ENCODE measurements around the gene ZACN.
A peak's percentile ranks its signal among the peaks of the same experiment; 100 is the strongest.

The ZACN gene

DNA sequence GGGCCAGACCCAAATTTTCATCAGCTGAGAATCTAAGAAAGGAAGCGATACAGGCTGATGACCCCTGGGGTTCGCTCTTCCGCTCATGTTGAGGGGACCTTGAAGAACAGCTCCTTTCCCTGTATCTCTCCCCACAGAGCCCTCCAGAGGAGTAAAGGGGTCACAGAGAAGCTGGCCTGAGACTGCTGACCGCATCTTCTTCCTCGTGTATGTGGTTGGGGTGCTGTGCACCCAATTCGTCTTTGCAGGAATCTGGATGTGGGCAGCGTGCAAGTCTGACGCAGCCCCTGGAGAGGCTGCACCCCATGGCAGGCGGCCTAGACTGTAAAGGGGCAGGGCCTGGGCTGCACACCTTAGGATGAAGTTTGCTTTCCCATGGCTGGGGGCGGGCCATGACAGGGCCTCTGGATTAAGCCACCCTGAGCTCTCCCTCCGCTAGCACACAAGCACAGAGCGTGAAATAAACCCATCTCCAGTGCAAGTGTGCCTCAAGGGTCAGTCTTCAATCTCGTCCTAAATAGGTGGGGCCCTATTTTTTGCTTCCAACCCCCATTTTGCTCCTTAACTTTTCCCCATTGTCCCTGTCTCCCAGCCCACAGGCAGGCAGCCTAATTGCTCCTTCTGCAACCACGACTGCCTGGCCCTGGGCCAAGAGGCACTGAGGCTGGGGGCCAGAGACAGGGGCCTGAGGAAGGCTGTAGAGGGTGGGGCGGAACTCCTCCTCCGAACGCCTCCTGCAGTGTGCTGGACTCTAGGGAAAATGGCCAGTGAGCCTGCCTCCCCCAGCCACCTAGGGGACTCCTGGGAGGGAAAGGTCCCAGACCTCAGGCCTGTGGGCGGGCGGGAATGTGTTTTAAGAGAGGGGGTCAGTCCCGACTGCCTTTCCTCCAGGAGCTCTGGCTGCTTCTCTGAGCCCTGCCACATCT lies 3.6 kb downstream of the ZACN start:
- no peak for DNase-seq

- DNase-seq: no peak
Observed at GRCh38 chr17:76083536-76084182, 4.7 kb downstream of the ZACN start.

DNA sequence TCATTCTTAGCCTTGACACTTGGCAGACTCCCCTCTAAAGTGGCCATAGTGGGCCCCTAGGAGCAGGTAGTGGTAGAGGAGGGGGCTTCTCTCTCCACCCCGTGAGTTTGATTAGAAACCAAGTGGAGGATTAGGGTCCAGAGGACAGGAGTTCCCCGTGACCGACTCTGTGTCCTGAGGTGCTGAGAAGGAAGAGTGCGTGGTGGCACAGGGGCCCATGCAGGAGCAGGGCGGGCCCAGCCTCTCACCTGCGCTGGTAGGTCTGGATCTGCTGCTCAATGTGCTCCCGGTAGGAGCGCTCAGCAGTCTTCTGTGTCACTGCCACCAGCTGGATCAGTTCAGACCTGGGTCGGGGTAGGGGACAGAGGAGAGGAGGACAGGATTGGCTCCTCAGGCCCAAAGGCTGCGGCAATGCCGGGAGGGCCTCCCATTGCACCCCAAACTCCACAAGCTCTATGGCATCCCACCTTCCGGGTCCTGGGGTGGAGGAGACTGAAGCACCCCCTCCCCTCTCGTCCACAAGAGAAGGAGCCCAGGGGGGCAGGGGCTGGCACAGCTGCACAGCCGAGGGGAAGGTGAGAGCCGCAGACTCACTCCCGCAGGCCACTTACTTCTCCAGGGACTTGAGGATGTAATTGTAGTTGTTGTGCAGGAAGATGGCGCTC lies 6.2 kb downstream of the ZACN start:
- no peak for DNase-seq

- no peak for DNase-seq
Observed at GRCh38 chr17:76085731-76086366, 6.9 kb downstream of the ZACN start.

DNA sequence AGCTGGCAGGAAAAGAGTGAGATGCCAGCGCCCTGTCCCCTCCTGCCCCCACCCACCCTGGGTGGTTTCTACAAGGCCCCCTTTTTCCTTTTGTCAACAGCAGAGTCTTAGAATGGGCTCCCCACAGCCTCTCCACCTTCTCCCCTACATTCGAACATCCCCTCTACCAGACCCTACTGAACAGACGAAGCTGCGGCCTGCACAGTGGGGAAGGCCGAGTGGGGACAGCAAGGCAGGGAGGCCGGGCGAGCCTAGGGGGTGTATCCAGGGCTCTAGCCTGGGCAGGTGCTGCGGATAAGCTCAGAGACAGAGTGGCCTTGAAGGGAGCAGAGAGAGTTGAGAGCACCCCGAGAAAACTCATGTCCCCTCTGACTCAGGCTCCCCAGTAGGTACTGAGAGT lies 7.4 kb downstream of the ZACN start:
- DNase-seq: no peak

GRCh38 chr17:76087531-76087930 lies 8.5 kb downstream of the ZACN start:
- DNase-seq: no peak

DNA sequence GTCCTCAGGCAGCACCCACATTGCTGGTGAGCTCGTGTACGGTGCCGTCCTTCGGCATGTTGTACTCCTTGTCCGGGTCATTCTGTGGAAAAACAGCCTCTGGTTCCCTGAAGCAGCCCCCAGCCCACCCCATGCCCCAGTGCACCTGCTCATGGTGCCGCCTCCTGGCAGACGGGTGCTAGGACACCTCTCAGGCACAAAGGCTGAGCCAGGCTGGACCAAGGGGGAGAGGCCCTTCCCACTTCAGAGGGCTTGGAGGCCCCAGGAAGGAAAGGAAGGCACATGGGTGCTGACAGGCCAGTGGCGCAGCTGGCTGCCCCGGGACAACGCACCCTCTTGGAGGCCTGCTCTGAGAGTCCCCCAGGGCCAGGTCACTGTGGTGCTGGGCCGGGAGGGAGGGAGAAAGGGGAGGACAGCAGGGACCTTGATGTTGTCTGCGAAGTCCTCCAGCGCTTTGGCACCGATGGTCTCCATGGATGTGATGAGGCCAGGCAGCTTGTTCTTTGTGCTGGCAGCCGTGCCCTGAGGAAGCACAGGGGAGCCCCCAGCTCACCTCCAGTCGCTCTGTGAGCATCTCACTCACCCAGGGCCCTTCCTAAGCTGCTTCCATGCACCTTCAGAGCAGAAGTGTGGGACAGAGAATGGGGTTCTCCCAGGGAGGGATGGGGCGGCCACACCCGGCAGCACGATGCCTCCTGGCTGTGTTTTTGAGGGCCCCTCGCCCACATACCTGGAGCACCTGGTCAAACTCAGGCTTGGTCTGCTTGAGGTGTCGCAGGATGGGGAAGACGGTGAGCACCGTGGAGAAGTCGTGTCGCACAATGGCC lies 9.3 kb downstream of the ZACN start:
- no peak for DNase-seq

DNA sequence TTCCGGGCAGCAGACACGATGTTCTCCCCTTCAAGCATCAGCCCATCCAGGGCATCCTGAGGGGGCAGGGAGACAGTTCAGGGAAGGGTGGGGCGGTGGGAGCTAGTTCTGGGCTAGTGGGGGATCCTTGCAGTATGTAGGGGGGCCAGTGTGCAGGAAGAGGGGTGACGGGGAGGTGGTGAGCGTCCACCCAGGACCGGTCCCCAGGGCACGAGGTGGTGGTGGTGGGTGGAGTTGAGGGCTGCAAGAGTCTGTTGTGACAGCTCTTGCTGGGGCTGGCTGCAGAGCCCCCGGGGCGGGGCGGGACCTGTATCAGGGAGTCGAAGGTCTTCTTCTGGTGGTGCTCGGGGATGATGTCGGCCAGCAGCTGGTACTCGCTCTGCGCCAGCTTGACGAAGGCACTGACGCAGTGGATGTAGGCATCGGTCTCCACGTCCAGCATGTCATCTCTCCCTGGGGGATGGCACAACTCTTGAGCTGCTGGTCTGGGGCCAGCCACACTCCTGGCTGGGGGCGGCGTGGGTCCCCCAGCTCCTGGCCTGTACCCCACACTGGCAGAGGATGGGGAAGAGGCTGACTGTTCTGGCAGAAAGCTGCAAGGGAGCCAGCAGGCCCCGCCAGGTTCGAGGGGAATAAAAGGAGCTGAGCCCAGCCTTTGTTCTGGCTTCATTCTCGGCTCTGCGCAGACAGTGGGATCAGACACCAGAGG lies 10.0 kb downstream of the ZACN start:
- DNase-seq: no peak

GRCh38 chr17:76089680-76090516 lies 10.9 kb downstream of the ZACN start:
- no peak for DNase-seq

GRCh38 chr17:76090517-76091129 lies 11.6 kb downstream of the ZACN start:
- no peak for DNase-seq

- no peak for DNase-seq
Observed at GRCh38 chr17:76091526-76092286, 12.7 kb downstream of the ZACN start.

DNA sequence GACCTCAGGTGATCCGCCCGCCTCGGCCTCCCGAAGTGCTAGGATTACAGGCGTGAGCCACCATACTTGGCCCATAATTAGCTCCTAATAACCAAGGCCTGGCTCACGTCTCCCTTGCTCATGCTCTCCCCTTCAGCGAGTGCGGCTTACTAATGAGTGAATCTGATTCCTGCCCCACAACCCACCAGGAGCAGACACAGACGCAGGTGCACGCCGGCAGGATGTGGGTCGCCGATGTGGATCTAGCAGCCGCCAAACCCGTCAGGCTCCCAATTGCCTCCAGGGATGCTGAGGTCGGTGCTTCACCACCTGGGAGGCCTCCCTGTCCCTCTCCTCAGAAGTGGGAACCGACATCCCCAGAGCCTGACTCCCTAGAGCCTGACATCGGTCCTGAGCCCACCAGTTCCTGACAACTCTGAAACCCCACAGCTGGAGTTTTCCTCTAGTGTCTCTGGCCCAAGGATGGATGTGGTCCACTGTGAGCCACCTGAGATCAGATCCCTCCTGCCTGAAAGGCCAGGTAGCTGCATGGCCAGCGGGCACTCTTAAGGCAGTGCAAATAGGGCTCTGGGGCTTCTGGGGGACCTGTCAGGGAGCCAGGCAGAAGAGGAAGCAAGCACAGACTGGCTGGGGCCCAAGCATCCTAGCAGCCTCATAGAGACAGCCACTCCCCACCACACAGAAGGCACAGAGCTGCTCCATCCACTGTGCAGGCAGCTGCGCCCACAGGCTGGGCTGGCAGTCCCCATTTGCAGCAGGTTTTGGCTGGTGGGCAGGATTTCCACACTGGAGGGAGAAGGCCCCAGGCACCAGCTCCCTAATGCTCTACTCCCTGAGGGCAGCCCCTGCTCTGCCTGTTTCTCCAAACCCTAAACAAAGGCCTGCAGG lies 13.8 kb downstream of the ZACN start:
- DNase-seq: no peak

DNA sequence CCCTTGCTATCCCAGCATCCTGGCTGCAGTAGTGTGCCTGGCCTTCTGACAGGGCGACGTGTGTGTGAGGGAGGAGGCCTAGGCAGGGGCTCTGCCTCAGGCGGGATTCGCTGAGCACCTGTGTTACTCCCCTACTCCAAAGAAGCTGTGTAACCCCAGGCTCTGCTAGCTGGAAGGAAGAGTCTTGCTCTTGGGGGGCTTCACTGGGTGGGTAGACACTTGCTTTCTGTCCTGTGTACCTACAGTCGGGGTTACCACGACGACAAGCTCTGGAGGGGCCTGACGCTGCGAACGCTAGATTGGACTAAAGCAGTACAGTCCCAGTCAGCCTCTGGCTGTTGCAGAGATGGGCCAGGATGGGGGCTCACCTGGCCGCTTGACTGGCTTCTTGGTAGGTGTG lies 15.1 kb downstream of the ZACN start:
- DNase-seq: no peak

DNA sequence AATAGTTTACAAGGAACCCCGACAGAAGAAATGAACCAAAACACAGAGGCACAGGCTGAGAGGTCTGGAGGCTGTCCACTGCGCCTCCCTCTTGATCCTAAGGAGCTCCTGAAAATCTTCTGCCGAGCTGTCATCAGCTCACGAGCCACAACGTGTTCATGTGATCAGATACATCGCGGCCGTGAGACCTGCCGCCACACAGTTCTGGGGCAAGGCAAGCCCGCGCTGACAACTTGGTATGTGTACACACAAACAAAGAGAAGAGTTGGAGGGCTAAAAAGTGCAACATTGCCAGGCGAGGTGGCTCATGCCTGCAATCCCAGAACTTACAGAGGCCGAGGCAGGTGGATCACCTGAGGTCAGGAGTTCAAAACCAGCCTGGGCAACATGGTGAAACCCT lies 17.0 kb downstream of the ZACN start:
- DNase-seq: no peak

- DNase-seq: no peak
Observed at GRCh38 chr17:76097716-76098295, 18.8 kb downstream of the ZACN start.

GRCh38 chr17:76102944-76103273 lies 23.9 kb downstream of the ZACN start:
- no peak for DNase-seq

DNA sequence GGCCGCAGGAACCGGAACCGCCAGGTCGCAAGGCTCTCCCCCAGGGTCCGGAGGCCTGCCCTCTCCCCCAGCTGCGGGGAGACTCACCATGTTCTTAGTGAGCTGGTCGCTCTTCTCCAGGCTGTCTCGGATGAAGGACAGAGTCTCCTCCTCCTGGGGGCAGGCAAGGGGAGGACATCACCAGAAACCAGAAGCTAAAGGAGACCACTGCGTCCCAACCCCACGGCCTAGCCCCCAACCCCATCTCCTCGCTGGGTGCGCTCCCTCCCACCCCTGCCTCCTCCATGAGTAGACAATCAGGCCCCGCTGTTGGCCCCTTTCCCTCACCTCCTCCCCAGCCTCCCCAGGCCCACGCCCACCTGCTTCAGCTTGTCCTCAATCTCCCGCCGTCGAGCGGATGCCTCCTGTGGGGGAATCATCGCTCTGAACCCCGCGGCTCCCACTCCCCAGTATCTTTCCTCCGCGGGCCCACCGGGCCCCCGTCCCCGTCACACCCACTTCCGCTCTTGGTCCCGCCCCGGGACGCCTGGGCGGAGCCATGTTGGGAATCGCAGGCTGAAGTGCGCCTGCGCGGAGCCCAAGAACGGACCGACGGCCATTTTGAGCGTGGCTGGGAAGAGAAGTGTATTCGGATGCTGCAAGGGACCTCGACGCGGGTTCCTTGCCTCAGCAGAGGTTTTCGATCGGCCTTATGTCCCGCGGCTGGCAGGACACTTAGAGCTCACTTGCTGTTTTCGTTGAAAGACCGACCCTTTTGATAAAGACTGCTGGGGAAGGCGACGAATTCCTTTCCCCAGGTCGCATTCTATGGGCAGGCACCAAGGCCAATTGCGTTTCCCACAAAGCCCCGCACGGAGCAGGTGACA lies 24.5 kb downstream of the ZACN start, which contains the start of gene EXOC7:
EXOC7 (minus strand) TSS at position 514 of the 866 bp plus-strand sequence; CDS start at position 419, 95 bp downstream.
- peak; percentile 93 to 94 for DNase-seq
